HepG2 (cell line): ENCODE measurements around the gene SFTA2. TPM values are rescaled to one million over a fixed set of nuclear protein-coding genes. Genes with fewer than 3 reads are reported as not detected.

Experiments
- ATF7 ChIP-seq, 2 experiments: fragments of 450-650 bp in 1 of 2; sonication (generic) in 1 of 2; formaldehyde crosslinking in 1 of 2; IDR thresholded peaks; 2 replicates each; pipeline versions ENCODE4 v1.4.0 to v1.6.1; 2016 to 2020; ENCODE audit warnings: antibody characterized with exemption in 1 of 2, mild to moderate bottlenecking in 1 of 2, missing genetic modification reagents in 1 of 2
- CCAR2 ChIP-seq: fragments of 200-400 bp; formaldehyde crosslinking; optimal IDR thresholded peaks from 2 replicates; pipeline ENCODE3; 2018; ENCODE audit warnings: low read depth, mild to moderate bottlenecking, low read length, moderate library complexity
- CSRNP1 ChIP-seq: sonication (generic); formaldehyde crosslinking; IDR thresholded peaks from 2 replicates; pipeline ENCODE4 v1.8.1; 2023; ENCODE audit warnings: mild to moderate bottlenecking, missing genetic modification reagents
- DDIT3 ChIP-seq: sonication (generic); formaldehyde crosslinking; IDR thresholded peaks from 2 replicates; pipeline ENCODE4 v1.4.0; 2020; ENCODE audit warnings: mild to moderate bottlenecking, missing genetic modification reagents
- KAT7 ChIP-seq: IDR thresholded peaks from 2 replicates; pipeline ENCODE4 v1.6.1; 2018; ENCODE audit warnings: borderline replicate concordance, missing compliant biosample characterization
- NR2F1 ChIP-seq, 2 experiments: fragments of 450-650 bp in 1 of 2; formaldehyde crosslinking in 1 of 2; IDR thresholded peaks; 2 replicates each; pipeline versions ENCODE4 v1.5.0 to v1.6.1; 2016 to 2020; ENCODE audit warnings: mild to moderate bottlenecking in 1 of 2, missing compliant biosample characterization in 1 of 2, missing genetic modification reagents in 1 of 2, moderate library complexity in 1 of 2
- POLR2A ChIP-seq, 2 experiments: IDR thresholded peaks; 2 replicates each; pipeline ENCODE4 v1.6.1; 2011; ENCODE audit warnings: low read depth in 2 of 2, low read length in 2 of 2, mild to moderate bottlenecking in 1 of 2, moderate library complexity in 1 of 2; ENCODE audit not compliant: insufficient read depth in 1 of 2
- RFX3 ChIP-seq: IDR thresholded peaks from 2 replicates; pipeline ENCODE4 v1.6.1; 2016; ENCODE audit warnings: missing biosample characterization, missing genetic modification reagents
- SRSF1 ChIP-seq: fragments of 200-400 bp; formaldehyde crosslinking; optimal IDR thresholded peaks from 2 replicates; pipeline ENCODE3; 2017; ENCODE audit warnings: mild to moderate bottlenecking, low read depth, low read length, moderate library complexity
- TCF7 ChIP-seq: sonication (generic); IDR thresholded peaks from 2 replicates; pipeline ENCODE4 v1.6.1; 2016; ENCODE audit warnings: antibody characterized with exemption, low read depth
- THAP8 ChIP-seq: sonication (generic); formaldehyde crosslinking; IDR thresholded peaks from 2 replicates; pipeline ENCODE4 v1.5.1; 2020; ENCODE audit warnings: missing genetic modification reagents, mild to moderate bottlenecking, borderline replicate concordance
- USF2 ChIP-seq, 2 experiments: sonication (generic) in 1 of 2; formaldehyde crosslinking in 1 of 2; IDR thresholded peaks; 2 replicates each; pipeline versions ENCODE4 v1.5.1 to v1.6.1; 2011 to 2020; ENCODE audit warnings: borderline replicate concordance in 1 of 2, low read depth in 1 of 2, low read length in 1 of 2, mild to moderate bottlenecking in 1 of 2, missing genetic modification reagents in 1 of 2, moderate library complexity in 1 of 2
- ZC3H4 ChIP-seq: sonication (generic); formaldehyde crosslinking; IDR thresholded peaks from 2 replicates; pipeline ENCODE4 v1.4.0; 2020; ENCODE audit warnings: missing genetic modification reagents, borderline replicate concordance
- ZFP36 ChIP-seq: fragments of 150-350 bp; IDR thresholded peaks from 2 replicates; pipeline ENCODE4 v1.6.1; 2018; ENCODE audit warnings: borderline replicate concordance, low read length, low read depth; ENCODE audit not compliant: partially characterized antibody
- ZNF230 ChIP-seq: sonication (generic); formaldehyde crosslinking; IDR thresholded peaks from 2 replicates; pipeline ENCODE4 v1.4.0; 2020; ENCODE audit warnings: mild to moderate bottlenecking, missing genetic modification reagents
- ZNF33A ChIP-seq: sonication (generic); formaldehyde crosslinking; IDR thresholded peaks from 2 replicates; pipeline ENCODE4 v1.5.1; 2020; ENCODE audit warnings: missing genetic modification reagents, mild to moderate bottlenecking, moderate library complexity, borderline replicate concordance
- ZNF496 ChIP-seq: sonication (generic); formaldehyde crosslinking; IDR thresholded peaks from 2 replicates; pipeline ENCODE4 v1.8.1; 2023; ENCODE audit warnings: mild to moderate bottlenecking, moderate library complexity, missing genetic modification reagents; ENCODE audit not compliant: insufficient replicate concordance
- ZNF547 ChIP-seq: sonication (generic); formaldehyde crosslinking; IDR thresholded peaks from 2 replicates; pipeline ENCODE4 v1.5.1; 2020; ENCODE audit warnings: mild to moderate bottlenecking, missing genetic modification reagents
- ZNF556 ChIP-seq: sonication (generic); formaldehyde crosslinking; IDR thresholded peaks from 2 replicates; pipeline ENCODE4 v1.4.0; 2020; ENCODE audit warnings: mild to moderate bottlenecking, missing genetic modification reagents, borderline replicate concordance
- ZNF678 ChIP-seq: sonication (generic); formaldehyde crosslinking; IDR thresholded peaks from 2 replicates; pipeline ENCODE4 v1.4.0; 2020; ENCODE audit warnings: mild to moderate bottlenecking, missing genetic modification reagents
- ZNF691 ChIP-seq: sonication (generic); formaldehyde crosslinking; IDR thresholded peaks from 2 replicates; pipeline ENCODE4 v1.4.0; 2020; ENCODE audit warnings: missing genetic modification reagents, low read depth, mild to moderate bottlenecking, borderline replicate concordance
- ZNF891 ChIP-seq: sonication (generic); formaldehyde crosslinking; IDR thresholded peaks from 2 replicates; pipeline ENCODE4 v1.5.0; 2020; ENCODE audit warnings: mild to moderate bottlenecking, missing genetic modification reagents
- polyA plus RNA-seq, 8 experiments: library from polyadenylated mRNA; depleted of rRNA in 3 of 8; stranded (reverse) in 7 of 8; unstranded in 1 of 8; fragments of >200 nt; fragmentation: Illumina TruSeq in 4 of 8; extraction: Trizol in 4 of 8; gene quantifications; 2 replicates each; pipeline versions ENCODE4 v1.2.1 to v1.2.3, GENCODE V29; 2011 to 2016; ENCODE audit warnings: low read depth in 4 of 8, missing spikeins in 1 of 8, mixed read lengths in 1 of 8; ENCODE audit not compliant: insufficient read depth in 1 of 8
- total RNA-seq, 5 experiments: library from RNA; depleted of rRNA; stranded (reverse); fragments of >200 nt; fragmentation: Illumina TruSeq; extraction: Trizol; gene quantifications; 2 replicates each; pipeline ENCODE4 v1.2.3, GENCODE V29; 2016; ENCODE audit warnings: low read depth in 1 of 5

Gene SFTA2
- total and polyA plus RNA-seq, 2 of the 13 experiments (the other 11 are each of a cell fraction or from before 2014, with no cell fraction given): not detected

GRCh38 chr6:30885999-30886896 is 45.7 kb downstream of the SFTA2 start (continued):
- TF ChIP-seq ZNF556: no peak
- TF ChIP-seq RFX3 (CRISPR knock-in tag): no peak
- TF ChIP-seq ZNF547 (CRISPR knock-in tag): no peak
- no peak for TF ChIP-seq NR2F1 (CRISPR knock-in tag; IDR thresholded peaks at IDR 0.05)
- no peak for TF ChIP-seq USF2 (IDR thresholded peaks at IDR 0.05; ENCODE audit: low read depth, low read length)
- no peak for TF ChIP-seq USF2 (CRISPR knock-in tag; IDR thresholded peaks at IDR 0.05; ENCODE audit: borderline replicate concordance)
- no peak for TF ChIP-seq CSRNP1 (CRISPR knock-in tag)
- peak; percentile 42; the same call in 1 of the 2 replicates for TF ChIP-seq ZNF691 (CRISPR knock-in tag)
- TF ChIP-seq TCF7: 0 out of 2 replicates have a peak, but pooled peaks have one; percentile 31
- TF ChIP-seq THAP8: no peak
- no peak for TF ChIP-seq ZNF891 (CRISPR knock-in tag)
- no peak for TF ChIP-seq ZFP36
- no peak for TF ChIP-seq ZNF496
- no peak for TF ChIP-seq DDIT3 (CRISPR knock-in tag)
- no peak for TF ChIP-seq SRSF1
- TF ChIP-seq ZNF230 (CRISPR knock-in tag): no peak
- TF ChIP-seq CCAR2: peak; percentile 44
- no peak for TF ChIP-seq ATF7 (IDR thresholded peaks at IDR 0.05)
- peak; percentile 41; the same call in 1 of the 2 replicates for TF ChIP-seq ATF7 (CRISPR knock-in tag; IDR thresholded peaks at IDR 0.05)
- no peak for TF ChIP-seq ZNF33A
- peak; percentile 63; the same call in 1 of the 2 replicates for TF ChIP-seq KAT7
- TF ChIP-seq ZC3H4: no peak
- TF ChIP-seq POLR2A (IDR thresholded peaks at IDR 0.05; ENCODE audit: insufficient read depth in 1 of 2, low read depth in 2 of 2, low read length in 2 of 2): no peak; a peak in 1 of 4 replicates
- no peak for TF ChIP-seq ZNF678 (CRISPR knock-in tag)
